ENCODE measurements around the gene PCDHA7.

- TF ChIP-seq CTCF (IDR thresholded peaks at IDR 0.05) (no peak), POLR2A (IDR thresholded peaks at IDR 0.05) (no peak)
These were observed 31.2 kb upstream of the PCDHA7 start for GRCh38 chr5:140802781-140803271.
